Measurements from ENCODE around the gene ZNF519. TPM values are rescaled to one million over a fixed set of nuclear protein-coding genes. Genes with fewer than 3 reads are reported as not detected.

Gene ZNF519
- total and polyA plus RNA-seq, 2 donors (not counting 1 experiment from before 2014, with no cell fraction given), result 5.4 to 19.5 TPM

- Histone ChIP-seq H3K4me1 (ENCODE audit: control insufficient read depth in 2 of 2, insufficient read depth in 2 of 2, low read length in 2 of 2) (no peaks in the 10 kb centered on the region), H3K4me2 (replicated peaks; ENCODE audit: low read depth, low read length, poor library complexity, severe bottlenecking) (no peak overlapping the region), H3K27me3 (replicated peaks in 1 of 4; ENCODE audit: control extremely low read depth in 1 of 4, control insufficient read depth in 3 of 4, insufficient read depth in 4 of 4, low read length in 3 of 4) (no peaks in the 10 kb centered on the region), H3K9ac (ENCODE audit: low read length) (no peak overlapping the region), H2AFZ (ENCODE audit: insufficient read depth, low read depth, low read length, poor library complexity, severe bottlenecking) (no peak overlapping the region), H3K27ac (ENCODE audit: low read length in 2 of 2) (no peak overlapping the region), H3K9me3 (ENCODE audit: control extremely low read depth in 1 of 3, control insufficient read depth in 2 of 3, insufficient read depth in 1 of 3, low read length in 2 of 3) (no peaks in the 10 kb centered on the region), H4K20me1 (ENCODE audit: control insufficient read depth, insufficient read depth, low read length, poor library complexity, severe bottlenecking) (no peaks in the 10 kb centered on the region), H3K36me3 (replicated peaks in 1 of 2; ENCODE audit: control extremely low read depth in 1 of 2, control insufficient read depth in 1 of 2, extremely low read depth in 1 of 2, insufficient read depth in 2 of 2, low read length in 1 of 2) (no peaks in the 10 kb centered on the region), H3K79me2 (ENCODE audit: control insufficient read depth, insufficient read depth, low read length) (peaks cover 11% of the 10 kb centered on the region), H3K4me3 (ENCODE audit: control extremely low read depth in 1 of 5, extremely low read depth in 1 of 5, insufficient read depth in 1 of 5, low read depth in 2 of 5, low read length in 4 of 5) (no peak overlapping the region)
- Mint-ChIP-seq H3K9me3 (ENCODE audit: insufficient read depth) (no peaks in the 10 kb centered on the region), H3K27me3 (no peaks in the 10 kb centered on the region), H3K4me3 (no peak overlapping the region), H3K4me1 (peaks cover 9% of the 10 kb centered on the region), H3K27ac (no peak overlapping the region)
- WGBS (ENCODE audit: insufficient coverage), result no CpG with 5 or more reads among the region's 2 CpGs
- TF ChIP-seq CTCF (IDR thresholded peaks at IDR 0.05), result no peak
- no peak for TF ChIP-seq EZH2 (IDR thresholded peaks at IDR 0.05; ENCODE audit: borderline replicate concordance, insufficient read depth, low read depth, low read length, poor library complexity, severe bottlenecking)
- ChIA-PET POLR2A (no interaction called here), CTCF (no interaction called here)
- no peak for DNase-seq
- no peak for ATAC-seq (ENCODE audit: low read depth)
- intact Hi-C loops (cut with micrococcal nuclease), result no loop called here
Observed at GRCh38 chr18:14122097-14122496, 10.1 kb downstream of the ZNF519 start.

GRCh38 chr18:14120926-14121325 is 11.3 kb downstream of the ZNF519 start:
- Histone ChIP-seq H3K4me3 (ENCODE audit: control extremely low read depth in 1 of 5, extremely low read depth in 1 of 5, insufficient read depth in 1 of 5, low read depth in 2 of 5, low read length in 4 of 5) (no peak overlapping the region), H3K4me2 (replicated peaks; ENCODE audit: low read depth, low read length, poor library complexity, severe bottlenecking) (no peak overlapping the region), H3K9me3 (ENCODE audit: control extremely low read depth in 1 of 3, control insufficient read depth in 2 of 3, insufficient read depth in 1 of 3, low read length in 2 of 3) (no peaks in the 10 kb centered on the region), H3K9ac (ENCODE audit: low read length) (no peak overlapping the region), H3K36me3 (replicated peaks in 1 of 2; ENCODE audit: control extremely low read depth in 1 of 2, control insufficient read depth in 1 of 2, extremely low read depth in 1 of 2, insufficient read depth in 2 of 2, low read length in 1 of 2) (no peaks in the 10 kb centered on the region), H2AFZ (ENCODE audit: insufficient read depth, low read depth, low read length, poor library complexity, severe bottlenecking) (no peak overlapping the region), H3K79me2 (ENCODE audit: control insufficient read depth, insufficient read depth, low read length) (peaks cover 11% of the 10 kb centered on the region), H3K27me3 (replicated peaks in 1 of 4; ENCODE audit: control extremely low read depth in 1 of 4, control insufficient read depth in 3 of 4, insufficient read depth in 4 of 4, low read length in 3 of 4) (no peaks in the 10 kb centered on the region), H4K20me1 (ENCODE audit: control insufficient read depth, insufficient read depth, low read length, poor library complexity, severe bottlenecking) (no peaks in the 10 kb centered on the region), H3K4me1 (ENCODE audit: control insufficient read depth in 2 of 2, insufficient read depth in 2 of 2, low read length in 2 of 2) (no peaks in the 10 kb centered on the region), H3K27ac (ENCODE audit: low read length in 2 of 2) (no peak overlapping the region)
- ATAC-seq (ENCODE audit: low read depth), result no peak
- no peak overlapping the region for H3K4me3 Mint-ChIP-seq
- H3K4me1 Mint-ChIP-seq, result peaks cover 10% of the 10 kb centered on the region
- DNase-seq, result no peak
- intact Hi-C loops (cut with micrococcal nuclease), result no loop called here
- no peak overlapping the region for H3K27ac Mint-ChIP-seq
- no peak for TF ChIP-seq EZH2 (IDR thresholded peaks at IDR 0.05; ENCODE audit: borderline replicate concordance, insufficient read depth, low read depth, low read length, poor library complexity, severe bottlenecking)
- no peak for TF ChIP-seq CTCF (IDR thresholded peaks at IDR 0.05)
- ChIA-PET CTCF (no interaction called here), POLR2A (no interaction called here)
- H3K9me3 Mint-ChIP-seq (ENCODE audit: insufficient read depth), result no peaks in the 10 kb centered on the region
- H3K27me3 Mint-ChIP-seq, result no peaks in the 10 kb centered on the region
